ENCODE measurements around the gene LPCAT3. TPM values are rescaled to one million over a fixed set of nuclear protein-coding genes. Genes with fewer than 3 reads are reported as not detected.

LPCAT3 gene
- total RNA-seq, 2 experiments from 2014 or later, result 22.7 to 27.2 TPM

DNA sequence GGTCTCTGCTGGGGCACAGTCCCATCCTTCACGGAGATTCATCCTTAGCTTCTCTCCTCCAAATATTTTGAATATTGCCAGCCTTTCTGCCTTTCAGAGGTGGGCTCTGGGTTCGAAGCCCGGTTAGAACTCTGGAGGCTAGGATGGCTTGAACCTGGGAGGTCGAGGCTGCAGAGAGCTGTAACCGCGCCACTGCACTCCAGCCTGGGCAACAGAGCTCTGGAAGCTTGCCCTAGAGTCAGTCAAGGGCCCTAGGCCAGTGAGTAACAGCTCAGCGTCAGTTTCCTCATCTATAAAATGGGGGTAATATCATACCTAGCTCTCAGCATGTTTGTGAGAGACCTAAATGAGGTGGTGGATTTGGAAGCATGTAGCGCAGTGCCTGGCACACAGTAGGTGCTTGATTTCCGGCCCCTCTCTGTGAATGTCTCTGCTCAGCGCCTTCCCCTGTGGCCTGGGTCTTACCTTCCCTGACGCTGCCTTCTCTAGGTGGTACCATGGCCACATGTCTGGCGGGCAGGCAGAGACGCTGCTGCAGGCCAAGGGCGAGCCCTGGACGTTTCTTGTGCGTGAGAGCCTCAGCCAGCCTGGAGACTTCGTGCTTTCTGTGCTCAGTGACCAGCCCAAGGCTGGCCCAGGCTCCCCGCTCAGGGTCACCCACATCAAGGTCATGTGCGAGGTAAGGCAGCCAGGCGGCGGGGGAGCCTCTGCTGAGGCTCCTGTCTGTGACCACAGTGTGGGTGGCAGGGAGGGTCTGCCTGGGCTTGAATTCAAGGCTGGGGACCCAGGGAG, 63.8 kb downstream of the LPCAT3 start:
- Mint-ChIP-seq H3K36me3 (ENCODE audit: low read depth) (peaks cover 80% of the 10 kb centered on the region), H3K27me3 (ENCODE audit: low read depth) (no peaks in the 10 kb centered on the region), H3K4me1 (ENCODE audit: low read depth) (peaks cover 68% of the 10 kb centered on the region), H3K4me3 (peak overlapping the region; percentile 98), H3K9me3 (no peaks in the 10 kb centered on the region), H3K27ac (peak overlapping the region; percentile 93)
- DNase-seq, result no peak
- intact Hi-C loops (cut with micrococcal nuclease), result loop anchor here (5.0 to 10.0 kb wide), 6 partner anchors 82 to 1130 kb away; partner anchors contain the start of genes CD27, CD4, GAPDH and LAG3
- CTCF ChIA-PET, result interaction anchor here (1.0 to 1.8 kb wide), 4 partner anchors 9 to 17 kb away, joined by 3 to 8 read pairs (median 4); no protein-coding TSS in a partner anchor

DNA sequence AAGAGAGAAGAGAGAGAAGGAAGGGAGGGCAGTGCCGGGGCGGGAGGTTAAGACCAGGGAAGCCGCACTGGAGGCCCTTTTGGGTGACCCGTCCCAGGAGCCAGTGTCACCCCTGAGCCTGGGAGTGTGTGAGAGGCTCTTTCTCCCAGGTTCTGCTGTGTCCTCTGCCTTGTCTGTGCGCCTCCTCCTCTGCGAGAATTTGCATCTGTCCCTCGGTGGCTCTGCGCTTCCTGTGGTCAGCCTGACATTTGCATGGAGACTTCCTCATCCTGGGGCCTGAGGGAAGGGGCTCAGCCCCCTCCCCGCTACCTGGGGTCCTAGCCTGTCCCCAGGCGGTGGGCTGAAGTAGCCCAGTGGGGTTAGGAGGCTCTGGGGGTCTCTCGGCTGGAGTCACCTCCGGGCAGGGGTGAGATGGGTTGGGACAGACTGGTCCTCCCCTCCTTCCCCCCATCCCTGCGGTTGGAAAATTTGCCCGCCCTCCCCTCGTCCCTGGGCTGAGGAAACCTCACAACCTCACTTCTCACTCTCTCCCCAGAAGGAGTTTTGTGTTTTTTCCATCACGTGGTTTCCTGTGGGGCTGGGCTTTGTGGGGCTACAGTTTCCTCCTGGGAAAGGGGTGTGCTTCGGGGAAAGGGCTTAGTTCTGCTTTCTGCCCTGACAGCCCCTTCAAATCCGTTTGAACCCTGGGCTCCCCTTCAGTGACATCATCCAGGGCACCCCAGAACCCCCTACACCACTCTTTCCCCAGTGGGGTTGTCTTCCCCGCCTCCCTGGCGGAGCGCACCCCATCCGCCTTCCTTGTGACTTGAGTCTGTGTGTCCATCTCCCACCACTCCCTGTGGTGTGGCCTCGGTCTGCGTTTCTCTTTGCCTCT, 64.6 kb downstream of the LPCAT3 start:
- H3K27ac Mint-ChIP-seq, result peak overlapping the region; percentile 93
- peaks cover 72% of the 10 kb centered on the region for H3K36me3 Mint-ChIP-seq (ENCODE audit: low read depth)
- peaks cover 69% of the 10 kb centered on the region for H3K4me1 Mint-ChIP-seq (ENCODE audit: low read depth)
- H3K4me3 Mint-ChIP-seq, result peak overlapping the region; percentile 98
- H3K9me3 Mint-ChIP-seq, result no peaks in the 10 kb centered on the region
- DNase-seq, result peak; percentile 87
- intact Hi-C loops (cut with micrococcal nuclease), result loop anchor here (1.0 to 10.0 kb wide), 7 partner anchors 8 to 1131 kb away; partner anchors contain the start of genes C12orf57, CD27, CD4 and GAPDH
- CTCF ChIA-PET, result interaction anchor here (1.0 to 11.8 kb wide), 6 partner anchors 7 to 155 kb away, joined by 3 to 397 read pairs (median 4); no protein-coding TSS in a partner anchor
- no peaks in the 10 kb centered on the region for H3K27me3 Mint-ChIP-seq (ENCODE audit: low read depth)

DNA sequence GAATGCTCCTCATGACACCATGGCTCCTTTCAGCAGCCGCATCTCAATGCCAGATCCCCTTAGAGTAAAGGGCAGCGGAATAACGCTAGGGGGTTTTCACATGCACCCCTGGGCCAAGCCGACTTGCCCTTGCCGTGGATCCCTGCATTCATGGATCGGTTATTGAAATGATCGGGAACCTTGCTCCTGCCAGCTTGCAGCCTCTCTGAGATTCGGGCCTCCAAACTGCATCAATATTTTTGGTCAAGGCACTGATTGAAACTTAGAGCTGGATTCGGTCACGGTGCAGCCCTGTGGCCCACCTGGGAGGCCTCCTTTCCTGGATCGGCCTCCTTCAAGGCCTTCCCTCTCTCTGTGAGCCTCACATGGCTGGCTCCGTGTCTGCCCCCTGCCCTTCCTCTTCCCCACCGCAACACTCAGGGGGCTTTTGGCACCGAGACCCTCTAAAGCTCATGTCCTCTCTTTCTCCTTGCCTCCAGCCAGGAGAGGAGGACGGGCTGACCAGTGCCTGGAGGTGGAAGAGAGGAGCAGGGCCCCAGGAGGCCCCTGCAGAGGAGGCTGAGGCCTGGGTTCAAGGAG, 65.3 kb downstream of the LPCAT3 start:
- intact Hi-C loops (cut with micrococcal nuclease), result loop anchor here (1.0 to 10.0 kb wide), 7 partner anchors 8 to 1132 kb away; partner anchors contain the start of genes C12orf57, CD27, CD4 and GAPDH
- peaks cover 69% of the 10 kb centered on the region for H3K4me1 Mint-ChIP-seq (ENCODE audit: low read depth)

DNA sequence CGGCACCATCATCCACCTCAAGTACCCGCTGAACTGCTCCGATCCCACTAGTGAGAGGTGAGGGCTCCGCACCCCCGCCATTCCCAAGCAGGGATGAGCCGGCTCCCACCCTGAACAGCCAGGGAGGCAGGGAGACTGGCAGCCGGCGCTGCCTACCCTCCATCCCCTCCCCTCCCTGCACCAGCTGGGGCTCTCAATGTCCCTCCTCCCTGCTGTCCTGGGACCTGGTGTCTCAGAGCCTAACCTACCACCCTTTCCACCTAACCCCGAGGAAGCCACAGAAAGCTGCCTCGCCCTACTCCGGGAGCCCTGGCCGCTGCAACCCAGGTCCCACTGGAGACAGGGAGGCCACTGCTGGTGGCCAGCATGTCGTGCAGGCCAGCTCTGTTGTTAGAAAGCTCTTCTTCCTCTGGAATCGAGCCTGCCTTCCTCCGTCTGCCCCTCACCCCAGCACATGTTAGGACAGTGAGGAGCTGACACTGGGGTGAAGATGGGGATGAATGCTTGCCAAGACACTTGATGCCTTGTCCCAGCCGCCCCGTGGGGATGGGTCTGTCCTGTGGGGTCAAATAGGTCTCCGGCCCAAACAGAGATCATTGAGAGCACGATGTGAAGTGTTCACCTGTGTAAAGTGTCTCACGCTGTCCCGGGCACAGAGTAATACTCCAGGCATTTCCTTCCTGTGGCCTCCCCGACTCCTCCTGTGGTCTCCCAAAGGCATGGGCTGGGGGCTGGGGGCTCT, 66.0 kb downstream of the LPCAT3 start:
- DNase-seq, result peak; percentile 33
- H3K27ac Mint-ChIP-seq, result peak overlapping the region; percentile 93
- no peaks in the 10 kb centered on the region for H3K9me3 Mint-ChIP-seq
- CTCF ChIA-PET, result interaction anchor here (0.6 to 11.8 kb wide), 6 partner anchors 7 to 156 kb away, joined by 3 to 397 read pairs (median 3); partner anchors contain the start of gene C12orf57
- no peaks in the 10 kb centered on the region for H3K27me3 Mint-ChIP-seq (ENCODE audit: low read depth)
- intact Hi-C loops (cut with micrococcal nuclease), result loop anchor here (5.0 to 10.0 kb wide), 5 partner anchors 80 to 1133 kb away; partner anchors contain the start of genes CD27, CD4, GAPDH and NECAP1
- H3K4me3 Mint-ChIP-seq, result peak overlapping the region; percentile 98
- peaks cover 69% of the 10 kb centered on the region for H3K4me1 Mint-ChIP-seq (ENCODE audit: low read depth)
- peaks cover 62% of the 10 kb centered on the region for H3K36me3 Mint-ChIP-seq (ENCODE audit: low read depth)

More for the DNA sequence above, 65.3 kb downstream of the LPCAT3 start:
- Mint-ChIP-seq H3K9me3 (no peaks in the 10 kb centered on the region), H3K4me3 (peak overlapping the region; percentile 98), H3K36me3 (ENCODE audit: low read depth) (peaks cover 66% of the 10 kb centered on the region), H3K27me3 (ENCODE audit: low read depth) (no peaks in the 10 kb centered on the region), H3K27ac (peak overlapping the region; percentile 93)
- CTCF ChIA-PET, result interaction anchor here (0.6 to 11.8 kb wide), 4 partner anchors 8 to 155 kb away, joined by 3 to 397 read pairs (median 4); no protein-coding TSS in a partner anchor
- peak; percentile 39 for DNase-seq

DNA sequence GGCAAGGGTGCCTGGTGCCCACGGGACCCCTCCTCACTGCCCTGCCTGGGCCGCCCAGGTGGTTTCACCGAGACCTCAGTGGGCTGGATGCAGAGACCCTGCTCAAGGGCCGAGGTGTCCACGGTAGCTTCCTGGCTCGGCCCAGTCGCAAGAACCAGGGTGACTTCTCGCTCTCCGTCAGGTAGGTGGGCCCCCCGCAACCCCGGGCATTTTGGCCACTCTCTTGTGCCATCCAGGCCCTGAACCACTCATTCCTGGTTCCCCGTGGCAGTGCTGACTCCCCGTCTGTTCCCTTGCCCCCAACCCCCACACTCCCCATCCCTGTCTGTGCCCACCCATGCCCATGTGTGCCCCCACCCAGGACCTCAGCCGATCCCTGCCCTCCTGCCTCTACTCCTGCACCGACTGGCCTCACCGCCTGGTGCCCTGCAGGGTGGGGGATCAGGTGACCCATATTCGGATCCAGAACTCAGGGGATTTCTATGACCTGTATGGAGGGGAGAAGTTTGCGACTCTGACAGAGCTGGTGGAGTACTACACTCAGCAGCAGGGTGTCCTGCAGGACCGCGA, 66.6 kb downstream of the LPCAT3 start:
- Mint-ChIP-seq H3K27me3 (ENCODE audit: low read depth) (no peaks in the 10 kb centered on the region), H3K27ac (peak overlapping the region; percentile 93), H3K4me3 (peak overlapping the region; percentile 98), H3K4me1 (ENCODE audit: low read depth) (peaks cover 69% of the 10 kb centered on the region), H3K36me3 (ENCODE audit: low read depth) (peaks cover 61% of the 10 kb centered on the region), H3K9me3 (no peaks in the 10 kb centered on the region)
- CTCF ChIA-PET, result interaction anchor here (0.6 to 11.8 kb wide), 6 partner anchors 8 to 157 kb away, joined by 3 to 397 read pairs (median 4); partner anchors contain the start of gene C12orf57
- peak; percentile 64 for DNase-seq
- intact Hi-C loops (cut with micrococcal nuclease), result loop anchor here (5.0 to 10.0 kb wide), 5 partner anchors 79 to 1133 kb away; partner anchors contain the start of genes CD27, CD4, GAPDH and NECAP1

DNA sequence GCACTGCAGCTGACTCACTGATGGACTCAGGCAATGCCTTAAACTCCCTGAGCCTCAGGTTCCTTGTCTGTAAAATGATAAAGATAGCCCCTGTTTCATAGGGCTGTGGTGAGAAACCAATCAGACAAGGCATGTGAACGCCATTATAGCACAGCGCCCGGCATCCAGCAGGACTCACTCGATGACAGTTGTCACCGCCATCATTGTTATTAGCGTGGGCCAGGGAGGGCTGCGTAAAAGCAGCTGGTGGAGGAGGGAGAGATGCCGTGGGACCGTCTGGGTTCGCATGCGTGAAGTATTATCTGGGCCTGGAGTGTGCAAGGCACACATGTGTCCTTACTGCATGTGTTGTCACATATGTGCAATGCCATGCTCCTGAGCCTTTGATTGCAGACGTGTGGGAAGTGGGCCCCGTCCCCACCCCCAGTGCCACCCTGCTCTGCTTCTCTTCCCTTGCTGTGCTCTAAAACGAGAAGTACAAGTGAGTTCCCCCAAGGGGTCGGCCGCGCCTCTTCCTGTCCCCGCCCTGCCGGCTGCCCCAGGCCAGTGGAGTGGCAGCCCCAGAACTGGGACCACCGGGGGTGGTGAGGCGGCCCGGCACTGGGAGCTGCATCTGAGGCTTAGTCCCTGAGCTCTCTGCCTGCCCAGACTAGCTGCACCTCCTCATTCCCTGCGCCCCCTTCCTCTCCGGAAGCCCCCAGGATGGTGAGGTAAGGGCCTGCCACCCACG, 67.3 kb downstream of the LPCAT3 start, which contains the start of gene PTPN6:
TSS of gene PTPN6 (plus strand) at position 546 of the 730 bp plus-strand sequence. CDS start at position 703, 157 bp downstream.
- Mint-ChIP-seq H3K9me3 (no peaks in the 10 kb centered on the region), H3K36me3 (ENCODE audit: low read depth) (peaks cover 55% of the 10 kb centered on the region), H3K4me3 (peak within 1 kb of the TSS; percentile 98), H3K27me3 (ENCODE audit: low read depth) (no peaks in the 10 kb centered on the region), H3K4me1 (ENCODE audit: low read depth) (peaks cover 65% of the 10 kb centered on the region), H3K27ac (peak within 1 kb of the TSS; percentile 93)
- intact Hi-C loops (cut with micrococcal nuclease), result loop anchor here (5.0 to 10.0 kb wide), 5 partner anchors 79 to 1134 kb away; partner anchors contain the start of genes CD27, CD4, GAPDH and NECAP1
- DNase-seq, result peak; percentile 80
- CTCF ChIA-PET, result interaction anchor here (0.6 to 11.8 kb wide), 4 partner anchors 10 to 27 kb away, joined by 4 to 397 read pairs (median 4); no protein-coding TSS in a partner anchor

DNA sequence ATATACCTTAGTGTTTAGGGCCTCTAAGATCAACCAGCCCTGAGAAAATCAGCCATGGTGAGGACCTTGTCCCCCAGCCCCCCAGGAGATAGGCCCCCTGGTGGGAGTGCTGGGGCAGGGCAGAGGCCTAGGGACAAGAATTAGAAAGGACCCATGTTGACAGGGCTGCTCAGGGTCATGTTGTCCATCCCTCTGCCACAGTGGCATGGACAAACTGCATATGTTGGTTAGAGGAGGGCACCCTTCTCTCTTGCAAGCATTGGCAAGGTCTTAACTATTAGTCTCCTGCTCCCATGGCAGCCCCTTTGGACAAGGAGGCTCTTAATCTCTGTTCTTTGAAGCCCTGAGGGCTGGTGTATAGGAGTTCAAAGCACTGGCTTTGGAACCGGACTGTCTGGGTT, 67.9 kb downstream of the LPCAT3 start:
- H3K27me3 Mint-ChIP-seq (ENCODE audit: low read depth), result no peaks in the 10 kb centered on the region
- H3K27ac Mint-ChIP-seq, result peak overlapping the region; percentile 93
- intact Hi-C loops (cut with micrococcal nuclease), result loop anchor here (5.0 to 10.0 kb wide), 5 partner anchors 78 to 1134 kb away; partner anchors contain the start of genes CD27, CD4, GAPDH and NECAP1
- CTCF ChIA-PET, result interaction anchor here (0.6 to 11.8 kb wide), 3 partner anchors 11 to 25 kb away, joined by 5 to 397 read pairs (median 5); no protein-coding TSS in a partner anchor
- H3K36me3 Mint-ChIP-seq (ENCODE audit: low read depth), result peaks cover 50% of the 10 kb centered on the region
- peak overlapping the region; percentile 98 for H3K4me3 Mint-ChIP-seq
- DNase-seq, result peak; percentile 55
- peaks cover 65% of the 10 kb centered on the region for H3K4me1 Mint-ChIP-seq (ENCODE audit: low read depth)
- H3K9me3 Mint-ChIP-seq, result no peaks in the 10 kb centered on the region

DNA sequence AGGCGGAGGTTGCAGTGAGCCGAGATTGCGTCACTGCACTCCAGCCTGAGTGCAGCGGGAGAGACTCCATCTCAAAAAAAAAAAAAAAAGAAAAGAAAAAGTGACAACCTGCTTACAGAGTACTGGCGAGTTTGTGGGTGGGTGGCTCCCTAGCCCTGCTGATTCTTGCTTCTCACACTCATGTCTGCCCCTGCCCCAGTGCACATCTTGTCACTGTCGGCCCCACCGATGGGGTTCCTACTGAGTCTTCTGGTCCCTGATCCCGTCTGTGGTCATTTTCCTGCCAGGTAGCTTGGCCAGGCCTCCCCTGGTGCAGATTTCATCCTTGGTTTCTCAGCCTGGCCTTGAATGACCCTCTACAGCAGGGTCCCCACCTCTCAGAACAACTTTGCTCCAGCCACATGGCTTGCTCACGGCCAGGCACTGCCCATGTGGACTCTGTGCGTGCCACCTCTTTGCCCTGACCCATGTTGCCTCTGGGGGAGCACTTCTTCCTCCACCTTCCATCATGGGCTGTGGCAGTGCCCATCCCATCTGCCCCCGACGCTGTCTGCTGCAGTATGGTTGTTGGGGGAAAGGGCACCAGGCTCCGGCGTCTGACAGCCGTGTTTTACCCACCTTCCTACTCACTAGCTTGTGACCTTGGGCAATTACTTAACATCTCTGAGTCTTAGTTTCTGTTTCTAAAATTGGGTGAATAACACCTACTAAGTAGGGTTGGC, 69.2 kb downstream of the LPCAT3 start:
- intact Hi-C loops (cut with micrococcal nuclease), result no loop called here
- Mint-ChIP-seq H3K27ac (peak overlapping the region; percentile 93), H3K4me1 (ENCODE audit: low read depth) (peaks cover 56% of the 10 kb centered on the region), H3K27me3 (ENCODE audit: low read depth) (no peaks in the 10 kb centered on the region), H3K36me3 (ENCODE audit: low read depth) (peaks cover 39% of the 10 kb centered on the region), H3K4me3 (peak overlapping the region; percentile 72), H3K9me3 (no peaks in the 10 kb centered on the region)
- peak; percentile 48 for DNase-seq
- CTCF ChIA-PET, result interaction anchor here (0.6 to 11.8 kb wide), 8 partner anchors 11 to 197 kb away, joined by 3 to 397 read pairs (median 4); partner anchors contain the start of gene LPCAT3

DNA sequence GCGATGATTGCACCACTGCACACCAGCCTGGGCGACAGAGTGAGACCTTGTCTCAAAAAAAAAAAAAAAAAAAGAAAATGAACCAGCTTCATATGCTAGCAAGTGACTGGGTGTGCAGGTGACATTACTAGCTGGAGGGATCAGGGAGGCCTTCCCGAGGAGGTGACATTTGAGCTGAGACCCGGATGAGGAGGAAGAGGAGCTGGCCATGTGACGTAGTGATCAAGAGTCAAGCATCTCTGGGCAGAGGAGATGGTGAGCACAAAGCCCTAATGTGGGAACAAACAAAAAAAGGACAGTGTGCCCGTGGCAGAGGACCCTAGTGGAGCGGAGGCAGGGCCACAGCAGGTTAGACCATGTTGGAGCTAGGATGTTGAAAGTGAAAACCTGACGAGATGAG, 70.7 kb downstream of the LPCAT3 start:
- H3K27me3 Mint-ChIP-seq (ENCODE audit: low read depth), result no peaks in the 10 kb centered on the region
- H3K27ac Mint-ChIP-seq, result peak overlapping the region; percentile 93
- peak; percentile 12 for DNase-seq
- H3K9me3 Mint-ChIP-seq, result no peaks in the 10 kb centered on the region
- peak overlapping the region; percentile 94 for H3K4me3 Mint-ChIP-seq
- peaks cover 57% of the 10 kb centered on the region for H3K4me1 Mint-ChIP-seq (ENCODE audit: low read depth)
- intact Hi-C loops (cut with micrococcal nuclease), result no loop called here
- H3K36me3 Mint-ChIP-seq (ENCODE audit: low read depth), result peaks cover 24% of the 10 kb centered on the region
- CTCF ChIA-PET, result interaction anchor here (0.9 to 11.8 kb wide), 6 partner anchors 9 to 165 kb away, joined by 3 to 397 read pairs (median 6); partner anchors contain the start of gene SPSB2
